Osteocyte (in vitro differentiated cells): Measurements from ENCODE around the gene EMD. TPM values are rescaled to one million over a fixed set of nuclear protein-coding genes. Genes with fewer than 3 reads are reported as not detected.

Experiments used
- DNase-seq: peaks from one replicate; pipeline ENCODE4 v3.0.0; 2021; ENCODE audit warnings: mixed read lengths; ENCODE audit not compliant: unreplicated experiment; ENCODE audit errors: extremely low spot score
- H3K27ac Mint-ChIP-seq: one replicate; pipeline ENCODE4 v1.8.0; 2021; ENCODE audit warnings: mild to moderate bottlenecking, mixed read lengths; ENCODE audit not compliant: unreplicated experiment
- H3K27me3 Mint-ChIP-seq: one replicate; pipeline ENCODE4 v1.8.0; 2021; ENCODE audit warnings: mixed read lengths; ENCODE audit not compliant: unreplicated experiment
- H3K36me3 Mint-ChIP-seq: one replicate; pipeline ENCODE4 v1.8.0; 2021; ENCODE audit warnings: mixed read lengths; ENCODE audit not compliant: unreplicated experiment
- H3K4me1 Mint-ChIP-seq: one replicate; pipeline ENCODE4 v1.8.0; 2021; ENCODE audit warnings: mixed read lengths; ENCODE audit not compliant: unreplicated experiment
- H3K4me3 Mint-ChIP-seq: one replicate; pipeline ENCODE4 v1.8.0; 2021; ENCODE audit warnings: mild to moderate bottlenecking, moderate library complexity, mixed read lengths; ENCODE audit not compliant: unreplicated experiment
- H3K9me3 Mint-ChIP-seq: one replicate; pipeline ENCODE4 v1.8.0; 2021; ENCODE audit warnings: mixed read lengths; ENCODE audit not compliant: unreplicated experiment
- CTCF ChIP-seq: fragments of 200-600 bp; sonication (generic); IDR thresholded peaks from 2 replicates; pipeline ENCODE4 v1.5.0; 2021; ENCODE audit warnings: antibody characterized with exemption, mild to moderate bottlenecking, moderate library complexity
- total RNA-seq: library from RNA; stranded (reverse); gene quantifications from 2 replicates; pipeline ENCODE4 v1.2.1, GENCODE V29; 2021

The EMD gene
- total RNA-seq, 1 donor from 2014 or later: 73.1 TPM

GRCh38 chrX:154372612-154373022 is 6.5 kb upstream of the EMD start:
- peak overlapping the region; percentile 80 for H3K27ac Mint-ChIP-seq
- H3K4me1 Mint-ChIP-seq: peaks cover 23% of the 10 kb centered on the region
- no peaks in the 10 kb centered on the region for H3K9me3 Mint-ChIP-seq
- no peak for TF ChIP-seq CTCF
- peaks cover 7% of the 10 kb centered on the region for H3K36me3 Mint-ChIP-seq
- DNase-seq: no peak
- H3K27me3 Mint-ChIP-seq: no peaks in the 10 kb centered on the region
- H3K4me3 Mint-ChIP-seq: peak overlapping the region; percentile 64

GRCh38 chrX:154373340-154374306 is 5.5 kb upstream of the EMD start:
- Mint-ChIP-seq H3K36me3 (peaks cover 5% of the 10 kb centered on the region), H3K27me3 (no peaks in the 10 kb centered on the region), H3K27ac (peak overlapping the region; percentile 81), H3K4me1 (peaks cover 17% of the 10 kb centered on the region), H3K4me3 (peak overlapping the region; percentile 75), H3K9me3 (no peaks in the 10 kb centered on the region)
- DNase-seq: no peak
- TF ChIP-seq CTCF: peak; percentile 68

- Mint-ChIP-seq H3K9me3 (no peaks in the 10 kb centered on the region), H3K27ac (peak within 1 kb of the TSS; percentile 81), H3K4me1 (peaks cover 17% of the 10 kb centered on the region), H3K4me3 (peak within 1 kb of the TSS; percentile 75), H3K36me3 (peaks cover 5% of the 10 kb centered on the region), H3K27me3 (no peaks in the 10 kb centered on the region)
- no peak for DNase-seq
- no peak for TF ChIP-seq CTCF
Observed at GRCh38 chrX:154374313-154375155, 4.6 kb upstream of the EMD start, which contains the start of gene FLNA. Gene FLNA (minus strand): TSS chrX:154374634. CDS start chrX:154371245, 3,389 bp downstream.

- TF ChIP-seq CTCF: no peak
- peak overlapping the region; percentile 76 for H3K27ac Mint-ChIP-seq
- peaks cover 17% of the 10 kb centered on the region for H3K4me1 Mint-ChIP-seq
- no peaks in the 10 kb centered on the region for H3K9me3 Mint-ChIP-seq
- H3K36me3 Mint-ChIP-seq: peaks cover under 1% of the 10 kb centered on the region
- no peaks in the 10 kb centered on the region for H3K27me3 Mint-ChIP-seq
- peak overlapping the region; percentile 55 for H3K4me3 Mint-ChIP-seq
- no peak for DNase-seq
Observed at GRCh38 chrX:154375156-154375504, 4.0 kb upstream of the EMD start.
